Natural killer cell (primary cell): ENCODE measurements around the gene ULK4. TPM values are rescaled to one million over a fixed set of nuclear protein-coding genes. Genes with fewer than 3 reads are reported as not detected.
A peak's percentile ranks its signal among the peaks of the same experiment; 100 is the strongest.

Experiments
- ATAC-seq, 3 donors: fragments of 150-1000 bp in 2 of 3; fragments of 200-7000 bp in 1 of 3; cut with Tn5 transposase; 1 replicate in 1 of 3; 2 replicates in 2 of 3; pipeline ENCODE4 v1.10.0; 2021; ENCODE audit warnings: mild to moderate bottlenecking in 2 of 3, moderate library complexity in 2 of 3
- DNase-seq, 2 donors: peaks; one replicate each; pipeline versions ENCODE4 v3.0.0 to v3.0.0-alpha.2; 2013 to 2021; ENCODE audit warnings: mixed read lengths in 1 of 2
- H3K27ac ChIP-seq: one replicate; pipeline ENCODE4 v1.5.1; 2013; ENCODE audit warnings: mild to moderate bottlenecking, low read length
- H3K27me3 ChIP-seq: one replicate; pipeline ENCODE4 v1.6.1; 2013; ENCODE audit warnings: low read length; ENCODE audit not compliant: control insufficient read depth, insufficient read depth
- H3K36me3 ChIP-seq: one replicate; pipeline ENCODE4 v1.6.1; 2013; ENCODE audit warnings: low read length; ENCODE audit not compliant: control insufficient read depth, insufficient read depth
- H3K4me1 ChIP-seq: one replicate; pipeline ENCODE4 v1.6.1; 2013; ENCODE audit warnings: low read length; ENCODE audit not compliant: control insufficient read depth, insufficient read depth
- H3K4me3 ChIP-seq: one replicate; pipeline ENCODE4 v1.5.1; 2013; ENCODE audit warnings: low read length
- H3K9me3 ChIP-seq: one replicate; pipeline ENCODE4 v1.6.1; 2013; ENCODE audit warnings: low read length; ENCODE audit not compliant: control insufficient read depth, insufficient read depth
- H3K27ac Mint-ChIP-seq, 2 donors: one replicate each; pipeline ENCODE4 v1.8.0; 2022; ENCODE audit warnings: mild to moderate bottlenecking in 2 of 2, mixed read lengths in 2 of 2, moderate library complexity in 1 of 2
- H3K27me3 Mint-ChIP-seq, 2 donors: one replicate each; pipeline ENCODE4 v1.8.0; 2022; ENCODE audit warnings: low read depth in 2 of 2, mixed read lengths in 2 of 2
- H3K36me3 Mint-ChIP-seq: one replicate; pipeline ENCODE4 v1.8.0; 2022; ENCODE audit warnings: mixed read lengths
- H3K4me1 Mint-ChIP-seq, 2 donors: one replicate each; pipeline ENCODE4 v1.8.0; 2022; ENCODE audit warnings: mixed read lengths in 2 of 2
- H3K4me3 Mint-ChIP-seq: one replicate; pipeline ENCODE4 v1.8.0; 2022; ENCODE audit warnings: mild to moderate bottlenecking, moderate library complexity, mixed read lengths
- H3K9me3 Mint-ChIP-seq, 2 donors: one replicate each; pipeline ENCODE4 v1.8.0; 2022; ENCODE audit warnings: mixed read lengths in 2 of 2
- WGBS: methylation state at CpG from one replicate; pipeline ENCODE4 v1.1.7; 2013; ENCODE audit warnings: missing lambda C conversion rate; ENCODE audit not compliant: insufficient coverage; 5-methylcytosine and 5-hydroxymethylcytosine counted together
- intact Hi-C: fragments of 100-400 bp; cut with micrococcal nuclease; formaldehyde crosslinking; loops from one replicate; pipeline ENCODE4 v1.14.2; 2022
- total RNA-seq, 4 donors: library from RNA; stranded (reverse); fragments of 120-200 nt in 1 of 4; gene quantifications; one replicate each; pipeline versions ENCODE4 v1.2.3 to v1.2.4, GENCODE V29; 2013 to 2022
- TF ChIP-seq, protein P1 (sequence below): fragments of 200-600 bp; IDR thresholded peaks from one replicate; pipeline ENCODE4 v1.8.0; 2022; ENCODE audit warnings: antibody characterized with exemption

ULK4 gene
- total RNA-seq, 3 donors from 2014 or later (not counting 1 experiment from before 2014, with no cell fraction given) = 19.2 to 25.7 (median 21.2) TPM

DNA sequence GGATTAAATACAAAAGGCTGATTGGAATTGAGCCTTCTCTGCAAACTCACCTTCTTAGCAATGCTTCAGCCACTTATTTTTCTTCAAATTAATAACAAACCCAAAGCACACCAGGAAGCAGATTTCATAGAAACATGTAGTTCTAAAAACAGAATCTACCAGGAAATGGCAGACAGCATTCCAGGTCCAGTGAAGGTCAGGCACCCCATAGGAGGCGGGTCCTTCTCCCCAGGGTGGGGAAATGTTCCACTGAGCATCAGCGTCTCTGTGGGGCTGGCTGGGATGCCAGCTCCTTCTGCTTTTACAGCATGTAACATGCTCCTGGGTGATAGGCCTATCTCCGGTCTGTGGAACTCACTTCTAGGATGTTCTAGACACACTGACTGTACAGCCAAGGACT is 713.4 kb downstream of the ULK4 start:
- H3K4me3 ChIP-seq = no peak overlapping the region
- Mint-ChIP-seq H3K4me1 (peaks cover 0 to 6% of the 10 kb centered on the region in 2 donors), H3K4me3 (no peak overlapping the region), H3K27me3 (peaks cover 3 to 8% of the 10 kb centered on the region in 2 donors), H3K9me3 (peaks cover 0 to 4% of the 10 kb centered on the region in 2 donors), H3K36me3 (no peaks in the 10 kb centered on the region), H3K27ac (no peak overlapping the region)
- TF ChIP-seq, protein P1, sequence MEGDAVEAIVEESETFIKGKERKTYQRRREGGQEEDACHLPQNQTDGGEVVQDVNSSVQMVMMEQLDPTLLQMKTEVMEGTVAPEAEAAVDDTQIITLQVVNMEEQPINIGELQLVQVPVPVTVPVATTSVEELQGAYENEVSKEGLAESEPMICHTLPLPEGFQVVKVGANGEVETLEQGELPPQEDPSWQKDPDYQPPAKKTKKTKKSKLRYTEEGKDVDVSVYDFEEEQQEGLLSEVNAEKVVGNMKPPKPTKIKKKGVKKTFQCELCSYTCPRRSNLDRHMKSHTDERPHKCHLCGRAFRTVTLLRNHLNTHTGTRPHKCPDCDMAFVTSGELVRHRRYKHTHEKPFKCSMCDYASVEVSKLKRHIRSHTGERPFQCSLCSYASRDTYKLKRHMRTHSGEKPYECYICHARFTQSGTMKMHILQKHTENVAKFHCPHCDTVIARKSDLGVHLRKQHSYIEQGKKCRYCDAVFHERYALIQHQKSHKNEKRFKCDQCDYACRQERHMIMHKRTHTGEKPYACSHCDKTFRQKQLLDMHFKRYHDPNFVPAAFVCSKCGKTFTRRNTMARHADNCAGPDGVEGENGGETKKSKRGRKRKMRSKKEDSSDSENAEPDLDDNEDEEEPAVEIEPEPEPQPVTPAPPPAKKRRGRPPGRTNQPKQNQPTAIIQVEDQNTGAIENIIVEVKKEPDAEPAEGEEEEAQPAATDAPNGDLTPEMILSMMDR = no peak
- H3K27ac ChIP-seq = no peak overlapping the region
- intact Hi-C loops = no loop called here
- WGBS = 91% methylated on average over 3 of the region's 3 CpGs
- peaks cover 3% of the 10 kb centered on the region for H3K36me3 ChIP-seq
- H3K9me3 ChIP-seq = no peaks in the 10 kb centered on the region
- no peak for ATAC-seq
- no peak for DNase-seq
- H3K27me3 ChIP-seq = no peaks in the 10 kb centered on the region
- no peaks in the 10 kb centered on the region for H3K4me1 ChIP-seq

DNA sequence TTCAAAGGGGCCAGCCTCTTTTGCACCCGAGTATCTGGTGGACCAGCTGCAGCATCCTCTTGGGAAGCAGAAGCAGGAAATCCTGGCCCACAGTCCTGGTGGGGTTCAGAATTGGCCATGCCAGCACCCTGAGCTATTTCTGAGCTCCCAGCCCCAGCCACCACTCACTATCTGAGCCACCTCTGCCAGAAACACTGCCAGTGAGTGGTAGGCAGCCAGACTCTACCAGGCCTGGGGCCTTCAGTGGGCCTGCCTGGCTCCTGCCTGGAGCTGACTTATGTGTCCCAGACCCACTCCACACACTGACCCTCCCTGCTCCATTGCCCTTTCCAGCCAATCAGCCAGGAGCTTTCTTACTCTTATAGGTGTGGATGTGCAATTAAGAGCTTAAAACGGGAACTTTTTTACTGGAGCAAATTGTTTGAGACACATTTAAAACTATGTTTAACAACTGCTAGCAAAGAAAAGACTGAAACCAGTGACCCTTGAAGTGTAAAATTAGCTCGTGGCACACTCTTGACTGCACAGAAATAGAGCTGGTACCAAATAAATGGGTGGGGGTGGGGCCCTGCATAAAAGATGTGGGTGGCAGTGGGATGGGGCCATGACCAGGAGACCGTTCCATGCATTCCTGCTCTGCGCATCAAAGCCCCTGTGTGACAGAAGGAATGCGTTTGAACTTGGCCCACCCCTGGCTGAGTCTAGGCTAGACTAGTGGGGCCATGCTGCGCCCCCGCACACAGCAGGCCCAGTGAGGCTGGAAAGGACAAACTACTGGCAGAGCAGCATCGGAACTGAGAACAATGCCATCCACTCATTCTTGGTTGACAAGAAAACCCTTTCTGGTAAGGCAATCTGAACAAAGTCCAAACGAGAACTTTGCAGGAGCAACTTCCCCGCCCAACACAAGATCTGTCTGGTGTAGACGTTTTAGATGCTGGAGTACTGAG is 714.6 kb downstream of the ULK4 start:
- H3K9me3 ChIP-seq = no peaks in the 10 kb centered on the region
- H3K27ac ChIP-seq = no peak overlapping the region
- H3K9me3 Mint-ChIP-seq = peaks cover 0 to 2% of the 10 kb centered on the region in 2 donors
- H3K27me3 Mint-ChIP-seq = peaks cover 1 to 4% of the 10 kb centered on the region in 2 donors
- H3K36me3 ChIP-seq = peaks cover 3% of the 10 kb centered on the region
- no peaks in the 10 kb centered on the region for H3K4me1 ChIP-seq
- ATAC-seq = no peak
- no peak overlapping the region for H3K27ac Mint-ChIP-seq
- H3K4me3 Mint-ChIP-seq = no peak overlapping the region
- no peak overlapping the region for H3K4me3 ChIP-seq
- no peak for DNase-seq
- H3K27me3 ChIP-seq = no peaks in the 10 kb centered on the region
- H3K4me1 Mint-ChIP-seq = peaks cover 0 to 15% of the 10 kb centered on the region in 2 donors
- H3K36me3 Mint-ChIP-seq = no peaks in the 10 kb centered on the region
- WGBS = 91% methylated on average over 12 of the region's 12 CpGs
- TF ChIP-seq, protein P1 = no peak
- intact Hi-C loops = no loop called here

DNA sequence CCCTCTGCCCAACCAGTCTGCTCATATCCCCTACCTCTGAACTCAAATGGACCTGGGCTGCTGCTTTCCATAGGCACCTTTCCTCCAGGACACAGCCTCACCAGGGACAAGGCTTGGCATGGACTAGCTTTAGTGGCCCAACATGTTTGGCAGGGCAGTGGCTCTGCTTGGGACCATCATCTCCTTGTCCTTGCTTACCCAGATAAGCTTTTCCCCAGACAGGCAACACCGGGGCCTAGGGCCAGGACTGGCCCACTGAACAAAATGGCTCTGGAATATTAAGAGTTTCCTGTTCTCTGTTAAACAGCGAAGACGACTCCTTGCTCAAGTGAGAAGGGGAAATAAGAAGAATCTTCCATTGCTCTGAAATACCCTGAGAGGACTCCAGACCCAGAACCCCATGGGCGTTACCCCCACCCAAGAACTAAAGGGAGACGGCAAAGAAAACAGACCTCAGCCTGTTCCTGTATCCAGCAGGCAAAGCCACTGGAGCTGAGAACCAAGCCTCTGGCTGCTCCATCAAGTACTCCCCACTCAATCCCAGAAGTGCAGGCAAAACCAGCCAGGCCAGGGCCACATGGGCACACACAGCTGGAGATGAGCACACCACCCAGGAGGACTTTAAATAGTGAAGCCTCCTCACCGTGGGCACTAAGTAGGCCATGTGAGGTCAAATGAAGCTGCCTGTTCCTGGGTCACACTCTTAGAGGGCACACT is 717.1 kb downstream of the ULK4 start:
- Histone ChIP-seq H3K27me3 (no peaks in the 10 kb centered on the region), H3K4me3 (no peak overlapping the region), H3K9me3 (no peaks in the 10 kb centered on the region), H3K36me3 (peaks cover 20% of the 10 kb centered on the region), H3K27ac (no peak overlapping the region), H3K4me1 (no peaks in the 10 kb centered on the region)
- Mint-ChIP-seq H3K27ac (peak overlapping the region; percentile 54 to 70), H3K4me1 (peaks cover 10 to 22% of the 10 kb centered on the region in 2 donors), H3K4me3 (no peak overlapping the region), H3K9me3 (no peaks in the 10 kb centered on the region), H3K27me3 (no peaks in the 10 kb centered on the region), H3K36me3 (peaks cover 8% of the 10 kb centered on the region)
- ATAC-seq (peak in 1 of 3 donors; percentile 16), DNase-seq (no peak)
- intact Hi-C loops = no loop called here
- 96% methylated on average over 5 of the region's 6 CpGs for WGBS
- TF ChIP-seq, protein P1 = no peak
